ENCODE results near the gene GNG8.

DNA sequence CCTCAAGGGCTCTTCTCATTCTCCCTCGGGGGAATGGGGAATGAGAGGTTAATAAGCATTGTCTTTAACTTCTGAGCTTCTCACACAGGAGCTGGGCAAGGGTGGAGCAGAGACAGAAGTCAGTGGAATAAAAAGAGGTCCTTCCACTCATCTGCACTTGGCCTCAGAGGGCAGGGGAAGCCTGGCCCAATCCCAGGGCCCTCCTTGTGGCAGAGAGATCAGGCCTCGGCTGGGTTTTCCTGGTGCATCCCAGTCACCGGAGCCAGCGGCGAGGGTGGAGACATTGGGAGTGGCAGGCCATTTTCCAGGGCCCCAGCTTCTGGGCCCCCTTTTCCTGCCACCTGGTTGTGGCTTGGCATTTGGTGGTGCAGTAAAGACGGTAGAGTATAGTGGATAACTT, 24.2 kb downstream of the GNG8 start:
- TF ChIP-seq, protein P1, sequence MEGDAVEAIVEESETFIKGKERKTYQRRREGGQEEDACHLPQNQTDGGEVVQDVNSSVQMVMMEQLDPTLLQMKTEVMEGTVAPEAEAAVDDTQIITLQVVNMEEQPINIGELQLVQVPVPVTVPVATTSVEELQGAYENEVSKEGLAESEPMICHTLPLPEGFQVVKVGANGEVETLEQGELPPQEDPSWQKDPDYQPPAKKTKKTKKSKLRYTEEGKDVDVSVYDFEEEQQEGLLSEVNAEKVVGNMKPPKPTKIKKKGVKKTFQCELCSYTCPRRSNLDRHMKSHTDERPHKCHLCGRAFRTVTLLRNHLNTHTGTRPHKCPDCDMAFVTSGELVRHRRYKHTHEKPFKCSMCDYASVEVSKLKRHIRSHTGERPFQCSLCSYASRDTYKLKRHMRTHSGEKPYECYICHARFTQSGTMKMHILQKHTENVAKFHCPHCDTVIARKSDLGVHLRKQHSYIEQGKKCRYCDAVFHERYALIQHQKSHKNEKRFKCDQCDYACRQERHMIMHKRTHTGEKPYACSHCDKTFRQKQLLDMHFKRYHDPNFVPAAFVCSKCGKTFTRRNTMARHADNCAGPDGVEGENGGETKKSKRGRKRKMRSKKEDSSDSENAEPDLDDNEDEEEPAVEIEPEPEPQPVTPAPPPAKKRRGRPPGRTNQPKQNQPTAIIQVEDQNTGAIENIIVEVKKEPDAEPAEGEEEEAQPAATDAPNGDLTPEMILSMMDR (IDR thresholded peaks at IDR 0.05) = no peak
- TF ChIP-seq POLR2A (IDR thresholded peaks at IDR 0.05) = no peak
